Measurements from ENCODE around the gene PDE1A.

PDE1A gene

DNA sequence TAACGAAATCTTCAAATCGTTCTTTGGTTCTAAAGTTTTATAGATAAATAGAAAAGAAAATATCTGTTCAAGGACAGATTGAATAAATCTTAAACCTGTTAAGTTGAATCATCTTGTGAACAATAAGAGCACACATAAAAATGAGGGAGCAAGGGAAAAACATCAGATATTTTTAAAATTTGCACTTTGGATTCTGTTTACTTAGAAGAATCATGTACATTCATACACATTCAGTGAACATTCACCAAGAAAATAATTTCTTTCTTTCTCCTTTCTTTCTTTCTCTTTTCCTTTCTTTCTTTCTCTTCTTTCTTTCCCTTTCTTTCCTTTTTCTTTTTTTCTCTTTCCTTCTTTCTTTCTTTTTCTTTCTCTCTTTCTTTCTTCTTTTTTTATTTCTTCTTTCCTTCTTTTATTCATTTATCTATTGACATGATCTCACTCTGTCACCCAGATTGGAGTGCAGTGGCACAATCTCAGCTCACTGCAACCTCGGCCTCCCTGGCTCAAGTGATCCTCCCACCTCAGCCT lies 164.9 kb downstream of the PDE1A start:
- DNase-seq = no peak

GRCh38 chr2:182259629-182260150 lies 167.1 kb downstream of the PDE1A start:
- DNase-seq = no peak

DNA sequence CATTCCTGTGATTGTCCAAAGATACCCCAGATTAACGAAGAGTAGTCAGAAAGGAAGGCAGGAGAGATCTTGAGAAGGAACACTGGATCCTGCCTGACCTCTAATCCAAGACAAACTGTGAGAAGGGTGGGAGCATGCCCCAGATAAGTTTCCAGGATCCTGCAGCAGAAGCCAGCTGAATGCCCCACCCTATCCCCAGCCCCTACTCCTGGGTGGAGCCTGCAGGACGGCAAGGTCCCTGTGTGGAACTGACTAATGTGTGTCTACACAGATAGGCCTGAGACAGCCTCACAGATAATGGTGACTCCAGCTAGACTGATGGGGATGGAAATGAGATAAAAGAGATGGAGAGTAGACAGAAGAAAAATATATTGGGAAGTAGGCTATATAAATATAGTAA lies 174.3 kb downstream of the PDE1A start:
- DNase-seq = no peak

- no peak for DNase-seq
These were observed 177.9 kb downstream of the PDE1A start for GRCh38 chr2:182248898-182249297.

DNA sequence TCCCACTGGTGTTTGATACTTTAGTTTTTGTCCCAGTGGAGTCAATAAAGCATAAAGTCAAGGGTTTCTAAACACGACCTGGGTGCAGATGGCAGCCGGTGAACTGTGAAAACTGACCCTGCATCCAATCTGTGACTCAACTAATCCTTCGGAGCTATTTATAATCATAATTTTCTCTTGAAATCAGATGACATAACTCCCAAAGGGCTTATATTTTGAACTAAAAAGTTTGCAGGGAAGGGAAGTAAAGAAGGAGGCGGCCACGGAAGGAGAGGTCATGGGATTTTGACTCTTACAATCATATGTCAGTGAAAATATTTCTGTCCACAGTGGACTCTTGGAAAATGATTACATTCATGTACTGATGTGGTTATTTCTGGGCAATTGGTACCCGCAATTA lies 178.5 kb downstream of the PDE1A start:
- DNase-seq = no peak

GRCh38 chr2:182247831-182248230 lies 179.0 kb downstream of the PDE1A start:
- DNase-seq = no peak

GRCh38 chr2:182245963-182246362 lies 180.9 kb downstream of the PDE1A start:
- no peak for DNase-seq

- no peak for DNase-seq
These were observed 184.2 kb downstream of the PDE1A start for GRCh38 chr2:182242609-182243008.

DNA sequence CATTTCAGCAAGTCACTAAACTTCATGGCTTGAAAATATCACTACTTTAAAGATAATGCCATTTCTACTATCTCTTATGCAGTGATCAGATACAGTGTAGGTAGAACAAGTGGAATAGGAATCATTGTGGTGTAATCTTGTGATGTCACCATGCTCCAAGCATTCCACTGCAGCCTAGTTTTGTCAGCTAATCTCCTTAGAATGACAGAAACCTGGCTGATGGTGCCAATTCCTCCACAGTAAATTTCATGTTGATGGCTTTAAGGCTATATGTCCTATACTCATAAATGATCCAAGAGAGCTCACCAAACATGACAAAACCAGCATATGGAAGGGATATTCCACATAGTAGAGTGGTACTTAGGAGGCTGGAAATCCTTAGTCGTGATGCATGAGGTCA lies 184.9 kb downstream of the PDE1A start:
- DNase-seq = no peak

- no peak for DNase-seq
These were observed 185.9 kb downstream of the PDE1A start for GRCh38 chr2:182240862-182241371.

DNA sequence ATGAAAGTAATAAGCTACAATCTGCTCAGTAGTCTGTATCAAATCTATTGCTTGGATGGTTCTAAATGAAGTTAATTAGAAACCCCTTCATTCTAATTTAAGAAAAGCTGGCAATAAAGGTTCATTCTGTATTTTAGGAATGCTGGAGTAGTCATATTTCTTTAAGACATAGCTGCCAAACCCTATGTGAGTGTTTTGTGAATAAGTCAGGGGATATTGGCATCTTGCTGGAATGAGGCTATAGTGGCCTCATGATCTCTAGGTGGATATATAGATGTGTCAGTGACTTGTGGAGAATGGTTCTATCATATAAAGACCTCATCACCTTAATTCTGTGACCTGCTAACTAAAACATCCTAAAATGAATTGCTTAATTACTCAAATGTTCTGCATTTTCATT lies 196.3 kb downstream of the PDE1A start:
- no peak for DNase-seq

DNA sequence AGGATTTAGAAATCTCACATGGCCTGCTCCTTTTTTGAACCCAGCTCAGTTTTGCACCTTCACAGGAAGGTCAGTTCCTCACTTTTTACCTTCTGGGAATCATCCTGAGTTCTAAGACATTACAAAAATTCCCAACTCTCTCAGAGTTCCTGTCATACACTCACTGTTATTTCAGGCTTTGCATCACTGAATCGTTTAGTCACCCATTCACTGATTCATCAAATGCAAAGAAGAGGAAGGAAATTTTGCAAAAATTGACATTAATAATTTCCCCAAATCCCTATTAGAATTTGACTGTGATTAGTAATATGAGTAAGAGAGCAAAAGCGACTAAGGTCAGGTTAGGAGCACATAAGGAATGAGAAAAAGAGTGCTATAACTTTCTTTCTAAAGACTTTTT lies 197.5 kb downstream of the PDE1A start:
- DNase-seq = no peak

DNA sequence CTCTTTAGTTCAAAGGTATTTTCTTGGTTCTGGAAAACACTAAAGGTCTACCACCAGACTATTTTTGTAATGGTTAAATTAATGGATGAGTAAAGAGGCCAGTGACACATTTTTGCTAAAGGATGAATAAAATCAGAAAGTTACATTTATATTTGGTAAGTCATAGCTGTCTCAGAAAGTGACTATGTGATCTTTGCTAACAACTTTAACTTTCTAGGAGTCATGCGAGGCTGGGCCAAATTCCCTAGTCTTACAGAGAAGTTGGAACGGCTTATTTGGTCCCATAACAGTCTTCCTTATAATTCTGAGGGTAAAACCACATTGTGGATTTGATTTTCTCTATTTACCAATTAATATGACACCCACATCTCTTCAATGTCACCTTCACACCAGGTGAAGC lies 198.1 kb downstream of the PDE1A start:
- no peak for DNase-seq

DNA sequence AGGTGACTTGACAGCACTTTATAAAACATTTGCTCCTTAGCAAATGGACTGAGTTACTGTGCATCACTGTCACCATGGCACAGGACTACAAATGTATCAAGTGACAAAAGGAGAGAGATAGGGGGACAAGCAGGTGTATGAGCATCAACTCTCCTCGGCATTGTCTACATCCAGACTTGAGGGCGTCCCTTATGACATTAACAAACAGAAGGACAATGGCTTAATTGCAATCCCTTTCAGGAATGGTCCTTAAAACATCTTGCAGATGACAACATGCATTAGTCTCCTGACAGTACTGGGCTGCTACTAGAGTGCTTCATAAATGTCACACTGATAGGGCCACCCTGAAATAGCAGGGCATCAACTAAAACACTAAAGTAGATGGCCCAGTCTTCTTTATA lies 198.8 kb downstream of the PDE1A start:
- no peak for DNase-seq

DNA sequence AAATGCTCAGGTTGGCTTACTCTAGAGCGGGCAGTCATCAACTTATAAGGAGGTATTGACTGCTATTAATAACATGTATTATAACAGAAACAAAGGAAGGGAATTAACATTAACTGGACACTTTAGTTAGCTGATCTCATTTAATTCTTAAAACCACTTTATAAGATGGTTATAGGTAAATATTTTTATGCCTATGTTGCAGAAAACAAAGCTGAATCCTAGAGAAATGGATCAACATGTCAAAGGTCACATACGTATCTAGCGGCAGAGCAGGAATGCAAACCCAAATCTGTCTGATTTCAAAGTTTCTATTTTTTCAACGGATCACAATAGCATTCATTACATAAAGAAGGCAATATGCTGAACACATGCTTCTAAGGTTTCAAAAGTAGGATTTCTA lies 200.0 kb downstream of the PDE1A start:
- no peak for DNase-seq

GRCh38 chr2:182224669-182225068 lies 202.2 kb downstream of the PDE1A start:
- no peak for DNase-seq

DNA sequence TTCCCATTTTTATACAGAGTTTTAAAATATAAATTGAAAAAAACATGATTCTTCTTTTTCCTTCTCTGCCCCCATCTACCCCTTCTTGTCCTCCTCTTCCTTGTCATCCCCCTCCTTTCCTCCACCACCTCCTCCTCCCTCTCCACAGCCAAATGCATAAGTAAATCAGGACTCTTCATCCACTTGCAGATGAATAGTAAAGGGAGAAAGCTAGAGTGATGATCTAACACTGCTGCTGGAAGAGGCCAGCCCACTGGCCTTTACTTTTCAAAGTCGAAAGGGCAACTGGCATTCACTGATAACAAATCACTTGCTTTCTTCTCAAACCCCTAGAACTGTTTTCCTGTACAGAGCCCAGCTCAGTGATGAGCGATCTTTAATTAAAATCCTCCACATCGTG lies 205.8 kb downstream of the PDE1A start:
- no peak for DNase-seq

DNA sequence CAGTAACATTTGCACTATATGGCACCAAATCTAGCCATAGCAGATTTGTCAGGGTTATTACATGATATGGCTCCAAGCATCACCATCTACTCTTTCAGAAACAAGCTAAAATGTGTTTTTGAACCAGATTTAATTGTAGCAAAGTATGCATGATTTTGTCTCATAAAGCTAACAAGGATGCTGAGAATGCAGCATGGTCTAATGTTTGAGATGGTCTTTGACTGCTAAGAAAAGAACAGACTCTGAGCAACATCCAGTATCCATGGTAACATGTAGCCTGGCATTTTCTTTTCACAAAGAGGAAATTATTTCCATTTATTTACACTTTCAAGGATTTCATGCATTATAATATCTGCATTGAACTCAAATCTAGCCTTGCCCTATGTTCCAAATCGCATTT lies 206.5 kb downstream of the PDE1A start:
- no peak for DNase-seq

- DNase-seq = no peak
These were observed 216.2 kb downstream of the PDE1A start for GRCh38 chr2:182210669-182211068.

- DNase-seq = no peak
These were observed 218.4 kb downstream of the PDE1A start for GRCh38 chr2:182208421-182208820.

DNA sequence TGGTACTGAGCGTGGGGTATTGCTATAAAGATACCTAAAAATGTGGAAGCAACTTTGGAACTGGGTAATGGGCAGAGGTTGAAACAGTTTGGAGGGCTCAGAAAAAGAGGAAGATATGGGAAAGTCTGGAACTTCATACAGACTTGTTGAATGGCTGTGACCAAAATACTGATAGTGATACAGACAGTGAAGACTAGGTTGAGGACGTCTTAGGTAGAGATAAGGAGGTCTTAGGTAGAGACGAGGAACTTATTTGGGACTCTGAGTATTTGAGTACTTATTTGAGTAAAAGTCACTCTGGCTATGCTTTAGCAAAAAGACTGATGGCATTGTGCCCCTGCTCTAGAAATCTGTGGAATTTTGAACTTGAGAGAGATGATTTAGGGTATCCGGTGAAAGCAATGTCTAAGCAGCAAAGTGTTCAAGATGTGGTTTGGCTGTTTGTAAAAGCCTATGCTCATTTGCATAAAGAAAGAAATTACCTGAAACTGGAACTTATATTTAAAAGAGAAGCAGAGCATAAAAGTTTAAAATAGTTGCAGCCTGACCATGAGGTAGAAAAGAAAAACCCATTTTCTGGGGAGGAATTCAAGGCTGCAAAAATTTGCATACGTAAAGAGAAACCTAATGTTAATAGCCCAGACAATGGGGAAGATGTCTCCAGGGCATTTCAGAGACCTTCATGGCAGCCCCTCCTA lies 219.6 kb downstream of the PDE1A start:
- DNase-seq = no peak

DNA sequence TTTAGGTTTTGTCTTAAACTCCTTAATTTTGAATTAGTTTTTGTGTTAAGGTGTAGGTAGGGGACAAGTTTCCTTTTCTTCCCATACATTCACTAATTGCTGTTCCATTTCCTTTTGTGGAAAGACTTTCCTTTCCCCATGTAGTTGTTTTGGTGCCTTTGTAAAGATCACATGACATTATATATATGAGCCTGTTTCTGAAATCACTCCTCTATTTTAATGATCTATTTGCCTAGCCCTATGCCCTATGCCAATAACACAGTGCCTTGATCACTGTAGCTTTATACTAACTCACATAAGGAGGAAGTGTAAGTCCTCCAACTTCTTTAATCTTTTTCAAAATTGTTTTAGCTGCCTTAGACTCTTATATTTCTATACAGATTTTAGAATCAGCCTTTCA lies 229.3 kb downstream of the PDE1A start:
- DNase-seq = no peak

- no peak for DNase-seq
These were observed 233.5 kb downstream of the PDE1A start for GRCh38 chr2:182193291-182193690.

GRCh38 chr2:182191061-182191460 lies 235.8 kb downstream of the PDE1A start:
- DNase-seq = no peak

- no peak for DNase-seq
These were observed 239.7 kb downstream of the PDE1A start for GRCh38 chr2:182187130-182187529.

All from left hindlimb (tissue), 1 donor.